ENCODE data around the gene IL16. TPM values are rescaled to one million over a fixed set of nuclear protein-coding genes. Genes with fewer than 3 reads are reported as not detected.

Gene IL16
- total RNA-seq, 2 experiments from 2014 or later, result 76.0 to 81.3 TPM

- TF ChIP-seq EZH2phosphoT487 (IDR thresholded peaks at IDR 0.05; ENCODE audit: borderline replicate concordance, low read depth, low read length), result no peak
- peaks cover 87% of the 10 kb centered on the region for H3K79me2 ChIP-seq (ENCODE audit: insufficient read depth, low read depth, low read length)
- BruUV-seq (replicated peaks), result no TSS peak
- peak overlapping the region; percentile 91 for H3K4me2 ChIP-seq (ENCODE audit: low read length)
- ChIA-PET POLR2A (interaction anchor here (0.6 to 3.5 kb wide), 12 partner anchors 9 to 36 kb away, joined by 3 to 27 read pairs (median 5); no protein-coding TSS in a partner anchor), CTCF (ENCODE audit: unreplicated experiment) (interaction anchor here (1.0 to 1.7 kb wide), 4 partner anchors 15 to 36 kb away, joined by 3 to 9 read pairs (median 4); partner anchors contain the start of gene STARD5)
- peaks cover 95% of the 10 kb centered on the region for H3K36me3 ChIP-seq (ENCODE audit: insufficient read depth, low read length)
- no peaks in the 10 kb centered on the region for H3K9me3 ChIP-seq (ENCODE audit: low read length)
- peak overlapping the region; percentile 98 for H3K27ac ChIP-seq (ENCODE audit: low read depth, low read length, poor library complexity, severe bottlenecking)
- DNase-seq (ENCODE audit: low spot score), result peak; percentile 65
- intact Hi-C loops (cut with micrococcal nuclease; ENCODE audit: unreplicated experiment), result no loop called here
- peaks cover 26% of the 10 kb centered on the region; the same call in 1 of the 2 replicates for H4K20me1 ChIP-seq (ENCODE audit: insufficient read depth, low read length)
- peaks cover 62% of the 10 kb centered on the region for H3K4me1 ChIP-seq (ENCODE audit: insufficient read depth, low read length, poor library complexity, severe bottlenecking)
- no peak overlapping the region for H2AFZ ChIP-seq (ENCODE audit: low read length)
- no peaks in the 10 kb centered on the region for H3K9me2 ChIP-seq (ENCODE audit: insufficient read depth, low read length)
- H3K4me3 ChIP-seq (ENCODE audit: low read depth, low read length, poor library complexity, severe bottlenecking), result peak overlapping the region; percentile 92
These were observed 105.2 kb downstream of the IL16 start for GRCh38 chr15:81301815-81302399.

- peaks cover 59% of the 10 kb centered on the region for H3K4me1 ChIP-seq (ENCODE audit: insufficient read depth, low read length, poor library complexity, severe bottlenecking)
- H3K9me3 ChIP-seq (ENCODE audit: low read length), result no peaks in the 10 kb centered on the region
- TF ChIP-seq EZH2phosphoT487 (IDR thresholded peaks at IDR 0.05; ENCODE audit: borderline replicate concordance, low read depth, low read length) (no peak), CTCF (conservative IDR thresholded peaks at IDR 0.05; ENCODE audit: low read length) (no peak)
- CTCF ChIA-PET (ENCODE audit: unreplicated experiment), result no interaction called here
- intact Hi-C loops (cut with micrococcal nuclease; ENCODE audit: unreplicated experiment), result no loop called here
- H4K20me1 ChIP-seq (ENCODE audit: insufficient read depth, low read length), result peaks cover 26% of the 10 kb centered on the region; the same call in 1 of the 2 replicates
- peak overlapping the region; percentile 91 for H3K4me2 ChIP-seq (ENCODE audit: low read length)
- no peak overlapping the region for H2AFZ ChIP-seq (ENCODE audit: low read length)
- BruUV-seq (replicated peaks), result no TSS peak
- H3K27ac ChIP-seq (ENCODE audit: low read depth, low read length, poor library complexity, severe bottlenecking), result peak overlapping the region; percentile 98
- H3K79me2 ChIP-seq (ENCODE audit: insufficient read depth, low read depth, low read length), result peaks cover 79% of the 10 kb centered on the region
- peak overlapping the region; percentile 92 for H3K4me3 ChIP-seq (ENCODE audit: low read depth, low read length, poor library complexity, severe bottlenecking)
- DNase-seq (ENCODE audit: low spot score), result peak; percentile 58
- H3K36me3 ChIP-seq (ENCODE audit: insufficient read depth, low read length), result peaks cover 99% of the 10 kb centered on the region
- POLR2A ChIA-PET, result interaction anchor here (1.3 to 2.4 kb wide), 4 partner anchors 13 to 36 kb away, joined by 5 to 10 read pairs (median 5); no protein-coding TSS in a partner anchor
- H3K9me2 ChIP-seq (ENCODE audit: insufficient read depth, low read length), result no peaks in the 10 kb centered on the region
These were observed 106.0 kb downstream of the IL16 start for GRCh38 chr15:81302701-81303109.

- no TSS peak for BruUV-seq (replicated peaks)
- no peak for TF ChIP-seq CTCF (conservative IDR thresholded peaks at IDR 0.05; ENCODE audit: low read length)
- no peak for TF ChIP-seq EZH2phosphoT487 (IDR thresholded peaks at IDR 0.05; ENCODE audit: borderline replicate concordance, low read depth, low read length)
- Histone ChIP-seq H3K36me3 (ENCODE audit: insufficient read depth, low read length) (peaks cover 100% of the 10 kb centered on the region), H3K9me2 (ENCODE audit: insufficient read depth, low read length) (no peaks in the 10 kb centered on the region), H3K4me3 (ENCODE audit: low read depth, low read length, poor library complexity, severe bottlenecking) (peak overlapping the region; percentile 92), H3K79me2 (ENCODE audit: insufficient read depth, low read depth, low read length) (peaks cover 71% of the 10 kb centered on the region), H3K4me1 (ENCODE audit: insufficient read depth, low read length, poor library complexity, severe bottlenecking) (peaks cover 51% of the 10 kb centered on the region), H3K4me2 (ENCODE audit: low read length) (peak overlapping the region; percentile 91), H3K9me3 (ENCODE audit: low read length) (no peaks in the 10 kb centered on the region), H4K20me1 (ENCODE audit: insufficient read depth, low read length) (peaks cover 26% of the 10 kb centered on the region; the same call in 1 of the 2 replicates), H2AFZ (ENCODE audit: low read length) (no peak overlapping the region), H3K27ac (ENCODE audit: low read depth, low read length, poor library complexity, severe bottlenecking) (peak overlapping the region; percentile 98)
- ChIA-PET POLR2A (interaction anchor here (2.0 to 2.4 kb wide), 2 partner anchors 21 to 23 kb away, joined by 5 to 10 read pairs; no protein-coding TSS in a partner anchor), CTCF (ENCODE audit: unreplicated experiment) (no interaction called here)
- intact Hi-C loops (cut with micrococcal nuclease; ENCODE audit: unreplicated experiment), result no loop called here
- DNase-seq (ENCODE audit: low spot score), result no peak
These were observed 106.9 kb downstream of the IL16 start for GRCh38 chr15:81303244-81304225.

All from OCI-LY7 (cell line).